Endothelial cell of umbilical vein (primary cell): Measurements from ENCODE around the gene PADI1. TPM values are rescaled to one million over a fixed set of nuclear protein-coding genes. Genes with fewer than 3 reads are reported as not detected.

Experiments
- BruUV-seq: library from RNA; stranded (reverse); fragments of 400-500 nt; replicated peaks from 2 replicates; lab custom pipeline; 2021; lab: Mats Ljungman, UMichigan
- CTCF ChIA-PET: fragments of 300-600, 350-600 bp; sonication (Branson Sonifier 250); formaldehyde crosslinking; loops from one replicate; lab custom pipeline; 2021; ENCODE audit warnings: antibody characterized with exemption, inconsistent platforms; lab: Charles Lee
- POLR2A ChIA-PET: fragments of 300-600, 350-600 bp; sonication (Branson Sonifier 250); formaldehyde crosslinking; loops from one replicate; lab custom pipeline; 2021; ENCODE audit warnings: antibody characterized with exemption, inconsistent platforms; lab: Charles Lee
- DNase-seq: peaks from one replicate; pipeline ENCODE4 v3.0.0-alpha.2; 2011; ENCODE audit warnings: low read depth, low spot score
- FAIRE-seq: peaks from 2 replicates; lab custom pipeline; 2011; peaks lifted over from hg19 to GRCh38; lab: Jason Lieb, UNC
- H2AFZ ChIP-seq: 2 replicates; pipeline ENCODE4 v1.6.0; 2012; ENCODE audit warnings: low read depth, low read length, control low read depth, inconsistent platforms
- H3K27ac ChIP-seq: 2 replicates; pipeline ENCODE4 v1.5.1; 2011; ENCODE audit warnings: low read depth, mild to moderate bottlenecking, control low read depth, low read length, moderate library complexity; ENCODE audit not compliant: insufficient read depth
- H3K27me3 ChIP-seq, 2 experiments: 2 replicates each; pipeline versions ENCODE4 v1.6.0 to v1.6.1; 2011; ENCODE audit warnings: low read length in 2 of 2, mixed read lengths in 1 of 2; ENCODE audit not compliant: control insufficient read depth in 2 of 2, insufficient read depth in 2 of 2
- H3K36me3 ChIP-seq, 2 experiments: 2 replicates in 1 of 2; 3 replicates in 1 of 2; pipeline ENCODE4 v1.5.1; 2011; ENCODE audit warnings: low read length in 2 of 2, mild to moderate bottlenecking in 1 of 2, moderate library complexity in 1 of 2; ENCODE audit not compliant: control insufficient read depth in 2 of 2, insufficient read depth in 2 of 2; ENCODE audit errors: extremely low read depth in 1 of 2
- H3K4me1 ChIP-seq: 3 replicates; pipeline ENCODE4 v1.5.1; 2011; ENCODE audit warnings: mild to moderate bottlenecking, low read length; ENCODE audit not compliant: control insufficient read depth, insufficient read depth; ENCODE audit errors: extremely low read depth
- H3K4me2 ChIP-seq: 2 replicates; pipeline ENCODE4 v1.6.1; 2011; ENCODE audit warnings: low read length, control low read depth, mixed read lengths; ENCODE audit not compliant: insufficient read depth
- H3K4me3 ChIP-seq, 3 experiments: fragments of 200-600 bp in 1 of 3; sonication (generic), shearing (Covaris generic) in 1 of 3; replicated peaks in 1 of 3; 2 replicates each; pipeline ENCODE4 v1.5.1; 2011 to 2016; ENCODE audit warnings: control low read depth in 3 of 3, low read length in 3 of 3, mild to moderate bottlenecking in 2 of 3, inconsistent platforms in 1 of 3, low read depth in 1 of 3, moderate library complexity in 1 of 3; ENCODE audit not compliant: insufficient read depth in 1 of 3
- H3K79me2 ChIP-seq: 2 replicates; pipeline ENCODE4 v1.6.0; 2012; ENCODE audit warnings: low read length, inconsistent platforms; ENCODE audit not compliant: control insufficient read depth, insufficient read depth
- H3K9ac ChIP-seq: replicated peaks from 2 replicates; pipeline ENCODE3; 2011; ENCODE audit warnings: low read length, control low read depth; ENCODE audit not compliant: insufficient read depth; ENCODE audit errors: extremely low read depth
- H3K9me1 ChIP-seq: replicated peaks from 3 replicates; pipeline ENCODE4 v1.6.0; 2011; ENCODE audit warnings: mild to moderate bottlenecking, low read length; ENCODE audit not compliant: control insufficient read depth, insufficient read depth; ENCODE audit errors: extremely low read depth
- H3K9me3 ChIP-seq: replicated peaks from 2 replicates; pipeline ENCODE4 v1.5.1; 2012; ENCODE audit warnings: low read length, inconsistent platforms; ENCODE audit not compliant: control insufficient read depth, insufficient read depth
- H4K20me1 ChIP-seq: replicated peaks from 2 replicates; pipeline ENCODE3; 2011; ENCODE audit warnings: mild to moderate bottlenecking, low read length; ENCODE audit not compliant: control insufficient read depth, insufficient read depth; ENCODE audit errors: extremely low read depth
- CTCF ChIP-seq, 2 donors: IDR thresholded peaks; 1 replicate in 1 of 2; 2 replicates in 1 of 2; pipeline ENCODE4 v1.5.1; 2011; ENCODE audit warnings: low read length in 2 of 2, mild to moderate bottlenecking in 2 of 2, moderate library complexity in 2 of 2, control low read depth in 1 of 2, inconsistent platforms in 1 of 2, low read depth in 1 of 2; ENCODE audit not compliant: insufficient read depth in 1 of 2; ENCODE audit errors: extremely low read depth in 1 of 2
- EZH2 ChIP-seq: IDR thresholded peaks from 2 replicates; pipeline ENCODE4 v1.6.1; 2012; ENCODE audit warnings: borderline replicate concordance, low read depth, mild to moderate bottlenecking, moderate library complexity, low read length, inconsistent platforms; ENCODE audit not compliant: severe bottlenecking
- JUN ChIP-seq: IDR thresholded peaks from 2 replicates; pipeline ENCODE4 v1.6.1; 2011; ENCODE audit warnings: borderline replicate concordance, low read depth; ENCODE audit not compliant: insufficient read length, insufficient read depth
- MAX ChIP-seq: IDR thresholded peaks from 2 replicates; pipeline ENCODE4 v1.6.1; 2011; ENCODE audit not compliant: insufficient read depth, insufficient read length
- MYC ChIP-seq: IDR thresholded peaks from one replicate; pipeline ENCODE4 v1.6.1; 2011; ENCODE audit warnings: mild to moderate bottlenecking, low read depth, low read length
- POLR2AphosphoS5 ChIP-seq: IDR thresholded peaks from 2 replicates; pipeline ENCODE4 v1.6.1; 2012; ENCODE audit warnings: low read depth, mild to moderate bottlenecking, control low read depth, low read length, moderate library complexity; ENCODE audit not compliant: insufficient read depth
- dilution Hi-C: fragments of 300-500 bp; cut with MboI; formaldehyde crosslinking; loops from one replicate; pipeline ENCODE4 v1.15.0; 2019; ENCODE audit warnings: low sequenced_read_pairs; ENCODE audit not compliant: extremely low pct_ligation_motif_present
- intact Hi-C: fragments of 100-400 bp; cut with micrococcal nuclease; formaldehyde crosslinking; loops from one replicate; pipeline ENCODE4 v1.10.0; 2022
- polyA plus RNA-seq, 4 experiments: library from polyadenylated mRNA; depleted of rRNA in 3 of 4; stranded (reverse) in 3 of 4; unstranded in 1 of 4; fragments of >200 nt; gene quantifications; 2 replicates each; pipeline versions ENCODE4 v1.2.1 to v1.2.3, GENCODE V29; 2011 to 2012; ENCODE audit warnings: missing spikeins in 1 of 4
- total RNA-seq: library from RNA; stranded (reverse); gene quantifications from 2 replicates; pipeline ENCODE4 v1.2.3, GENCODE V29; 2021

Gene PADI1
- total and polyA plus RNA-seq, 2 donors (not counting 3 experiments of a cell fraction or from before 2014, with no cell fraction given) = 0.01 TPM; not detected in 1

DNA sequence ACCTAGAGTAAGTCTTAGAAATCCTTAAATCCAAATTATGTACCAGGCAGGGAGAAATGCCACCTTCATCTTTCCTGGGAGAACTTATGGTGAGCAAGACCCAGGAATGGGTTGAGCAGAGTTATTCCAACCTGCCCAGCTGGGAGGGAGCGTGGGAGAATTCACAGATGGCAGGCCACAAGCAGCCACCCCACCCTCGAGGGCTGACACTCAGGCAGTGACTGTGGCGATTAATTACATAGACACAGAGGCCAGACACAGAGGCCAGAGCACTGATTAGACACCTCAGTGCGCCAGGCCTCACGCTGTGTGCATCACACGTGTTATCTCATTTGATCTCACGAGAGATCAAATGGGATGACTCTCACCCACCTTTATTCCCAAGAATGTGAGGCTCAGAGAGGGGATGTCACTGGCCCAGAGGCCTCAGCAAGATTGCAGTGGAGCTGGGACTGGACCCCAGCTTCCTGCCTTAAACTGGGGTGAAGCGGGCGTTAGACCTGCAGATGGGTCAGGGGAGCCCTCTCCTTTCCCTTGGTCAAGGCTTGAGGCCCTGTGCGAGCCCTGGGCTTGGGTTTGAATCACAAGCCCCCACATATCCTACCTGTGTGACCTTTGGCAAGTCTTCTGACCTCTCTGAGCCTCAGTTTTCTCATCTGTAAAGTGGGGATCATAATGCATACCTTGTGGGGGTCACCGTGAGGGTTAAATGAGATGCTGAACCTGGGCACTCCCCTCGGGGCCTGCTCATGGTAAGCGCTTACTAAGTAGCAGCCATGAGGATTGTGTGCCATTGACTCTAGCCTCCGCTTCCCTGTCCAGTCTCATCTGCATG is 74.3 kb downstream of the PADI1 start:
- ChIA-PET POLR2A (no interaction called here), CTCF (interaction anchor here (0.6 to 1.8 kb wide), 2 partner anchors 153 to 1746 kb away, joined by 3 to 4 read pairs; no protein-coding TSS in a partner anchor)

More for the DNA sequence above, 74.3 kb downstream of the PADI1 start:
- Histone ChIP-seq H3K79me2 (no peaks in the 10 kb centered on the region), H3K9ac (no peak overlapping the region), H2AFZ (no peak overlapping the region), H3K36me3 (no peaks in the 10 kb centered on the region), H3K4me2 (no peak overlapping the region), H3K4me1 (no peaks in the 10 kb centered on the region), H3K9me1 (no peaks in the 10 kb centered on the region), H3K27ac (no peak overlapping the region), H4K20me1 (no peaks in the 10 kb centered on the region), H3K9me3 (no peaks in the 10 kb centered on the region), H3K4me3 (no peak overlapping the region), H3K27me3 (no peaks in the 10 kb centered on the region)
- no TSS peak for BruUV-seq
- FAIRE-seq = no peak
- no peak for DNase-seq
- TF ChIP-seq JUN = no peak
- no peak for TF ChIP-seq EZH2
- no peak for TF ChIP-seq CTCF (IDR thresholded peaks at IDR 0.05; ENCODE audit: extremely low read depth in 1 of 2, insufficient read depth in 1 of 2, low read depth in 1 of 2, low read length in 2 of 2)
- no peak for TF ChIP-seq MYC
- TF ChIP-seq MAX = no peak
- TF ChIP-seq POLR2AphosphoS5 = no peak
- dilution Hi-C loops = no loop called here
- intact Hi-C loops = no loop called here
